ENCODE results near the gene MCTP2. TPM values are rescaled to one million over a fixed set of nuclear protein-coding genes. Genes with fewer than 3 reads are reported as not detected.

The MCTP2 gene
- total RNA-seq, 1 experiment from 2014 or later, result 1.3 TPM

- no peak overlapping the region for H3K27ac Mint-ChIP-seq
- H3K4me2 ChIP-seq (ENCODE audit: insufficient read depth, insufficient read length, low read length), result no peak overlapping the region
- TF ChIP-seq, protein P1, sequence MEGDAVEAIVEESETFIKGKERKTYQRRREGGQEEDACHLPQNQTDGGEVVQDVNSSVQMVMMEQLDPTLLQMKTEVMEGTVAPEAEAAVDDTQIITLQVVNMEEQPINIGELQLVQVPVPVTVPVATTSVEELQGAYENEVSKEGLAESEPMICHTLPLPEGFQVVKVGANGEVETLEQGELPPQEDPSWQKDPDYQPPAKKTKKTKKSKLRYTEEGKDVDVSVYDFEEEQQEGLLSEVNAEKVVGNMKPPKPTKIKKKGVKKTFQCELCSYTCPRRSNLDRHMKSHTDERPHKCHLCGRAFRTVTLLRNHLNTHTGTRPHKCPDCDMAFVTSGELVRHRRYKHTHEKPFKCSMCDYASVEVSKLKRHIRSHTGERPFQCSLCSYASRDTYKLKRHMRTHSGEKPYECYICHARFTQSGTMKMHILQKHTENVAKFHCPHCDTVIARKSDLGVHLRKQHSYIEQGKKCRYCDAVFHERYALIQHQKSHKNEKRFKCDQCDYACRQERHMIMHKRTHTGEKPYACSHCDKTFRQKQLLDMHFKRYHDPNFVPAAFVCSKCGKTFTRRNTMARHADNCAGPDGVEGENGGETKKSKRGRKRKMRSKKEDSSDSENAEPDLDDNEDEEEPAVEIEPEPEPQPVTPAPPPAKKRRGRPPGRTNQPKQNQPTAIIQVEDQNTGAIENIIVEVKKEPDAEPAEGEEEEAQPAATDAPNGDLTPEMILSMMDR (conservative IDR thresholded peaks at IDR 0.05), result no peak
- no peak overlapping the region for H3T11ph ChIP-seq (ENCODE audit: low read length)
- H3K79me1 ChIP-seq (ENCODE audit: insufficient read depth, low read depth, low read length, poor library complexity, severe bottlenecking), result no peaks in the 10 kb centered on the region
- no peak overlapping the region for H3K4me3 Mint-ChIP-seq
- no peak overlapping the region for H3K14ac ChIP-seq (ENCODE audit: insufficient read depth, low read length)
- H3K9me3 ChIP-seq (ENCODE audit: control insufficient read depth, low read depth, low read length), result no peaks in the 10 kb centered on the region
- no peaks in the 10 kb centered on the region for H3K36me3 Mint-ChIP-seq (ENCODE audit: insufficient read depth in 1 of 3, low read depth in 3 of 3)
- H2BK5ac ChIP-seq (ENCODE audit: insufficient read length, low read length), result no peak overlapping the region
- no peak overlapping the region for H3K56ac ChIP-seq (ENCODE audit: insufficient read length, low read depth, low read length)
- H3K27me3 ChIP-seq (ENCODE audit: insufficient read depth, low read length), result no peaks in the 10 kb centered on the region
- no peak overlapping the region for H3K9ac ChIP-seq (ENCODE audit: extremely low read depth, insufficient read length, low read length)
- no peak overlapping the region for H4K5ac ChIP-seq (ENCODE audit: insufficient read length, low read depth, low read length)
- H3K79me2 ChIP-seq (ENCODE audit: insufficient read depth, low read length), result no peaks in the 10 kb centered on the region
- peaks cover 0 to 2% of the 10 kb centered on the region in 2 experiments; a peak in 1 of 4 replicates for H3K4me1 Mint-ChIP-seq
- H2AK5ac ChIP-seq (ENCODE audit: insufficient read length, low read length), result no peak overlapping the region
- H2BK120ac ChIP-seq (ENCODE audit: low read depth, low read length, poor library complexity, severe bottlenecking), result no peak overlapping the region
- no peaks in the 10 kb centered on the region for H4K20me1 ChIP-seq (ENCODE audit: control insufficient read depth, insufficient read depth, insufficient read length)
- no peak overlapping the region for H3K27ac ChIP-seq (ENCODE audit: insufficient read length, low read depth, low read length)
- no peak overlapping the region for H4K8ac ChIP-seq (replicated peaks; ENCODE audit: insufficient read length, low read depth, low read length)
- no peak overlapping the region for H3K23ac ChIP-seq (ENCODE audit: insufficient read length, low read depth, low read length)
- H4K91ac ChIP-seq (ENCODE audit: insufficient read length, low read depth, low read length), result no peak overlapping the region
- H2AFZ ChIP-seq (ENCODE audit: low read length), result no peak overlapping the region
- H2BK20ac ChIP-seq (ENCODE audit: low read depth, low read length, poor library complexity, severe bottlenecking), result no peak overlapping the region
- DNase-seq, result no peak
- H3K4me1 ChIP-seq (ENCODE audit: insufficient read depth, low read length), result no peaks in the 10 kb centered on the region
- H3K18ac ChIP-seq (ENCODE audit: insufficient read length, low read depth, low read length), result no peak overlapping the region
- no peak overlapping the region for H2BK15ac ChIP-seq (ENCODE audit: low read depth, low read length)
- no peak overlapping the region for H2BK12ac ChIP-seq (ENCODE audit: insufficient read length, low read depth, low read length)
- WGBS (ENCODE audit: extremely low coverage, insufficient read length, low lambda C conversion rate), result no CpG with 5 or more reads among the region's 2 CpGs
- H3K27me3 Mint-ChIP-seq (ENCODE audit: low read depth), result no peaks in the 10 kb centered on the region
- no peak overlapping the region for H3K4ac ChIP-seq (ENCODE audit: low read depth, low read length)
- no peaks in the 10 kb centered on the region for H3K9me3 Mint-ChIP-seq
- no peaks in the 10 kb centered on the region for H3K23me2 ChIP-seq (ENCODE audit: insufficient read length, low read depth, low read length, poor library complexity, severe bottlenecking)
Observed at GRCh38 chr15:94470492-94470891, 239.1 kb downstream of the MCTP2 start.

Data from H9 (cell line).